Mucosa of descending colon (tissue), 3 donors: Measurements from ENCODE around the gene KAT7. TPM values are rescaled to one million over a fixed set of nuclear protein-coding genes. Genes with fewer than 3 reads are reported as not detected.

ENCODE experiments used
- ATAC-seq: fragments of 200-7000 bp; cut with Tn5 transposase; one replicate; pipeline ENCODE4 v1.9.1; 2020; ENCODE audit warnings: mild to moderate bottlenecking, moderate library complexity
- DNase-seq, 3 donors: peaks; one replicate each; pipeline ENCODE4 v3.0.0-alpha.2; 2020
- H3K36me3 ChIP-seq: fragments of 200-600 bp; one replicate; pipeline ENCODE4 v1.8.0; 2021; ENCODE audit warnings: low read depth, mild to moderate bottlenecking
- H3K4me1 ChIP-seq: fragments of 200-600 bp; one replicate; pipeline ENCODE4 v1.8.0; 2021; ENCODE audit warnings: low read depth, mild to moderate bottlenecking
- H3K4me3 ChIP-seq: fragments of 200-600 bp; one replicate; pipeline ENCODE4 v1.8.0; 2021; ENCODE audit warnings: mild to moderate bottlenecking
- H3K9me3 ChIP-seq: fragments of 200-600 bp; one replicate; pipeline ENCODE4 v1.8.0; 2021; ENCODE audit warnings: mild to moderate bottlenecking
- CTCF ChIP-seq: fragments of 200-600 bp; IDR thresholded peaks from one replicate; pipeline ENCODE4 v1.8.0; 2022; ENCODE audit warnings: antibody characterized with exemption, mild to moderate bottlenecking
- intact Hi-C, 2 donors: fragments of 100-400 bp; cut with DNase I in 1 of 2; cut with micrococcal nuclease in 1 of 2; formaldehyde crosslinking; loops; one replicate each; pipeline versions ENCODE4 v1.11.0 to v1.11.1; 2022; cut with DNase I, micrococcal nuclease
- total RNA-seq, 3 donors: library from RNA; stranded (reverse); fragmentation: NEBNext Ultra II Directional in 2 of 3; extraction: Animal tissue kit (Norgen Biotek cat#: 25700) in 2 of 3; gene quantifications; one replicate each; pipeline versions ENCODE4 v1.2.1 to v1.2.4, GENCODE V29; 2021 to 2023
- donor health status: DM: no; HTN: no; CAD: no; lungs with moderate emphysema.
- donor health status: DM: no; HTN: no; CAD: no.
- donor health status: DM: no; HTN: yes; CAD: no.

Gene KAT7
- total RNA-seq, 3 donors from 2014 or later, result 43.7 to 73.4 (median 59.7) TPM

- TF ChIP-seq CTCF, result no peak
- no peak overlapping the region for H3K4me3 ChIP-seq
- H3K36me3 ChIP-seq, result no peaks in the 10 kb centered on the region
- ATAC-seq (no peak), DNase-seq (no peak)
- H3K9me3 ChIP-seq, result no peaks in the 10 kb centered on the region
- peaks cover 5% of the 10 kb centered on the region for H3K4me1 ChIP-seq
- intact Hi-C loops, result no loop called here
Measured at GRCh38 chr17:49882434-49882833, 94.0 kb downstream of the KAT7 start.

Other genes with a start within 250 kb of the KAT7 start
- 10 to 100 TPM in 1 of 3 donors, 1 to 10 TPM in 1, under 1 TPM in 1; 0.93 to 19.9 (median 2.3) TPM for gene NXPH3, start 212.8 kb upstream of the KAT7 start, total RNA-seq
- 100 to 1,000 TPM in 1 of 3 donors, 10 to 100 TPM in 2; 47.6 to 213 (median 56.2) TPM for gene SPOP, start 110.6 kb upstream of the KAT7 start, total RNA-seq
- 10 to 100 TPM; 31.7 to 60.3 (median 41.5) TPM for gene SLC35B1, start 80.7 kb upstream of the KAT7 start, total RNA-seq
- gene FAM117A, start 24.6 kb upstream of the KAT7 start, total RNA-seq, result 10 to 100 TPM in 1 of 3 donors, 1 to 10 TPM in 2; 6.5 to 22.0 (median 8.8) TPM
- not detected for gene TAC4, start 59.4 kb downstream of the KAT7 start, total RNA-seq
- under 1 TPM; 0.14 to 0.60 (median 0.24) TPM for gene DLX4, start 180.5 kb downstream of the KAT7 start, total RNA-seq
- under 1 TPM in 1 of 3 donors, not detected in 2; 0.22 TPM for gene DLX3, start 206.5 kb downstream of the KAT7 start, total RNA-seq